Ectodermal cell (in vitro differentiated cells): ENCODE results near the gene PPP2R5A.

Experiments
- H3K27ac ChIP-seq: 2 replicates; pipeline ENCODE4 v1.7.0; 2013; ENCODE audit warnings: mild to moderate bottlenecking, low read depth, low read length; ENCODE audit not compliant: insufficient read depth, poor library complexity, severe bottlenecking
- H3K27me3 ChIP-seq: 2 replicates; pipeline ENCODE4 v1.7.0; 2013; ENCODE audit warnings: mild to moderate bottlenecking, low read length; ENCODE audit not compliant: insufficient read depth, control insufficient read depth, poor library complexity, severe bottlenecking
- H3K36me3 ChIP-seq: one replicate; pipeline ENCODE4 v1.7.0; 2013; ENCODE audit warnings: low read length; ENCODE audit not compliant: control insufficient read depth, insufficient read depth
- H3K4me1 ChIP-seq: one replicate; pipeline ENCODE4 v1.7.0; 2013; ENCODE audit warnings: low read length; ENCODE audit not compliant: control insufficient read depth, insufficient read depth
- H3K4me3 ChIP-seq: 2 replicates; pipeline ENCODE4 v1.7.0; 2013; ENCODE audit warnings: low read depth, low read length, control low read depth; ENCODE audit not compliant: insufficient read depth
- H3K9me3 ChIP-seq: 2 replicates; pipeline ENCODE4 v1.7.0; 2013; ENCODE audit warnings: mild to moderate bottlenecking, low read length, moderate library complexity; ENCODE audit not compliant: control insufficient read depth
- whole genome bisulfite sequencing, 2 experiments: methylation state at CpG; one replicate each; pipeline ENCODE4 v1.1.7; 2013; ENCODE audit warnings: missing lambda C conversion rate in 2 of 2; 5-methylcytosine and 5-hydroxymethylcytosine counted together

Gene PPP2R5A

GRCh38 chr1:212401838-212402582, 116.8 kb downstream of the PPP2R5A start:
- Histone ChIP-seq H3K9me3 (no peaks in the 10 kb centered on the region), H3K36me3 (peaks cover 12% of the 10 kb centered on the region), H3K4me3 (no peak overlapping the region), H3K27me3 (no peaks in the 10 kb centered on the region), H3K27ac (no peak overlapping the region), H3K4me1 (no peaks in the 10 kb centered on the region)
- WGBS, 2 experiments: 93 to 94% methylated on average over 6 to 7 of the region's 7 CpGs

GRCh38 chr1:212402666-212403321, 117.6 kb downstream of the PPP2R5A start:
- no peaks in the 10 kb centered on the region for H3K4me1 ChIP-seq
- H3K9me3 ChIP-seq: no peaks in the 10 kb centered on the region
- peaks cover 18% of the 10 kb centered on the region for H3K36me3 ChIP-seq
- H3K4me3 ChIP-seq: no peak overlapping the region
- no peak overlapping the region for H3K27ac ChIP-seq
- no peaks in the 10 kb centered on the region for H3K27me3 ChIP-seq
- WGBS, 2 experiments: 88 to 91% methylated on average over 7 of the region's 7 CpGs

- no peaks in the 10 kb centered on the region for H3K9me3 ChIP-seq
- 95 to 96% methylated on average over 8 of the region's 8 CpGs for whole genome bisulfite sequencing, 2 experiments
- H3K4me1 ChIP-seq: peaks cover 12% of the 10 kb centered on the region
- H3K27me3 ChIP-seq: peaks cover 15% of the 10 kb centered on the region
- H3K4me3 ChIP-seq: no peak overlapping the region
- H3K36me3 ChIP-seq: peaks cover 41% of the 10 kb centered on the region
- H3K27ac ChIP-seq: no peak overlapping the region
These were observed 125.1 kb downstream of the PPP2R5A start for GRCh38 chr1:212410231-212410820.
